Thymus (tissue), 11 donors: ENCODE results near the gene ZNF814. TPM values are rescaled to one million over a fixed set of nuclear protein-coding genes. Genes with fewer than 3 reads are reported as not detected.
"Not testable (repeated sequence)": the region's sequence is repeated elsewhere in the genome, so short reads cannot be mapped to it uniquely, and the experiment has no call there.

ENCODE experiments used
- DNase-seq, 9 donors: peaks; one replicate each; pipeline ENCODE4 v3.0.0-alpha.2; 2013; ENCODE audit warnings: low spot score in 9 of 9, low read depth in 6 of 9, missing footprints in 1 of 9
- H3K27ac ChIP-seq, 2 donors: one replicate each; pipeline ENCODE4 v1.5.1; 2013; ENCODE audit warnings: control low read depth in 1 of 2, low read depth in 1 of 2, low read length in 1 of 2, mild to moderate bottlenecking in 1 of 2, moderate library complexity in 1 of 2
- H3K27me3 ChIP-seq, 2 donors: one replicate each; pipeline ENCODE4 v1.5.1; 2013; ENCODE audit warnings: low read length in 1 of 2; ENCODE audit not compliant: control insufficient read depth in 2 of 2, insufficient read depth in 1 of 2
- H3K36me3 ChIP-seq, 2 donors: one replicate each; pipeline ENCODE4 v1.5.1; 2013; ENCODE audit warnings: low read length in 1 of 2, mild to moderate bottlenecking in 1 of 2, moderate library complexity in 1 of 2; ENCODE audit not compliant: control insufficient read depth in 2 of 2, insufficient read depth in 2 of 2
- H3K4me1 ChIP-seq, 2 donors: one replicate each; pipeline ENCODE4 v1.5.1; 2013; ENCODE audit warnings: low read length in 2 of 2; ENCODE audit not compliant: control insufficient read depth in 2 of 2, insufficient read depth in 2 of 2
- H3K4me3 ChIP-seq, 2 donors: one replicate each; pipeline ENCODE4 v1.5.1; 2013; ENCODE audit warnings: low read length in 2 of 2, control low read depth in 1 of 2, mild to moderate bottlenecking in 1 of 2
- H3K9me3 ChIP-seq, 2 donors: one replicate each; pipeline ENCODE4 v1.5.1; 2013; ENCODE audit warnings: low read length in 1 of 2, mild to moderate bottlenecking in 1 of 2; ENCODE audit not compliant: control insufficient read depth in 2 of 2, insufficient read depth in 1 of 2
- WGBS: extraction: QIAGEN DNeasy Blood & Tissue Kit; methylation state at CpG from one replicate; pipeline ENCODE4 v1.1.7; 2013; 5-methylcytosine and 5-hydroxymethylcytosine counted together
- polyA plus RNA-seq: library from polyadenylated mRNA; stranded (reverse); fragments of 200-250 nt; gene quantifications from one replicate; pipeline ENCODE4 v1.2.3, GENCODE V29; 2013
- total RNA-seq: library from RNA; stranded (reverse); fragments of 120-200 nt; gene quantifications from one replicate; pipeline ENCODE4 v1.2.4, GENCODE V29; 2013
- donor health status: healthy.

Gene ZNF814
- total and polyA plus RNA-seq, 2 donors, result 16.7 to 19.5 TPM

DNA sequence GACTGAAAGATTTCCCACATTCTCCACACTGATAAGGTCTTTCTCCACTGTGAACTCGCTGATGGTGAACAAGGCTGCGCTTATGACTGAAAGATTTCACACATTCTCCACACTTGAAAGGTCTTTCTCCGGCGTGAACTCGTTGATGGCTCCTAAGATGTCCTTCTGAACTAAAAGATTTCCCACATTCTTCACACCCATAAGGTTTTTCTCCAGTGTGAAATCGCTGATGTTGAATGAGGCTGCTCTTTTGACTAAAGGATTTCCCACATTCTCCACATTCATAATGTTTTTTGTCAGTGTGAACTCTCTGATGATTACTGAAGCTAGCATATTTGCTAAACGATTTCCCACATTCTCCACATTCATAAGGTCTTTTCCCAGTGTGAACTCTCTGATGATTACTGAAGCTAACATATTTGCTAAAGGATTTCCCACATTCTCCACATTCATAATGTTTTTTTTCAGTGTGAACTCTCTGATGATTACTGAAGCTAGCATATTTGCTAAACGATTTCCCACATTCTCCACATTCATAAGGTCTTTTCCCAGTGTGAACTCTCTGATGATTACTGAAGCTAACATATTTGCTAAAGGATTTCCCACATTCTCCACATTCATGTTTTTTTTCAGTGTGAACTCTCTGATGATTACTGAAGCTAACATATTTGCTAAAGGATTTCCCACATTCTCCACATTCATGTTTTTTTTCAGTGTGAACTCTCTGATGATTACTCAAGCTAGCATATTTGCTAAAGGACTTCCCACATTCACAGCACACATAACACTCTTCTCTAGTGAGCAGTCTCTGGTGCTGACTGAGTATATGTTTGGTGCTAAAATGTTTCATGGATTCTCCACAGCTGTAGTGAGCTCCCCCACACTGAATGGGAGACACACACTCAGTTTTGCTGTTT lies 14.7 kb downstream of the ZNF814 start:
- Histone ChIP-seq H3K9me3 (peaks cover 9 to 25% of the 10 kb centered on the region in 2 donors), H3K36me3 (peaks cover 30% of the 10 kb centered on the region in 2 donors)
- not testable (repeated sequence) for H3K27ac ChIP-seq, H3K27me3 ChIP-seq, H3K4me3 ChIP-seq, DNase-seq, H3K4me1 ChIP-seq
- 97% methylated on average over 8 of the region's 8 CpGs for WGBS

DNA sequence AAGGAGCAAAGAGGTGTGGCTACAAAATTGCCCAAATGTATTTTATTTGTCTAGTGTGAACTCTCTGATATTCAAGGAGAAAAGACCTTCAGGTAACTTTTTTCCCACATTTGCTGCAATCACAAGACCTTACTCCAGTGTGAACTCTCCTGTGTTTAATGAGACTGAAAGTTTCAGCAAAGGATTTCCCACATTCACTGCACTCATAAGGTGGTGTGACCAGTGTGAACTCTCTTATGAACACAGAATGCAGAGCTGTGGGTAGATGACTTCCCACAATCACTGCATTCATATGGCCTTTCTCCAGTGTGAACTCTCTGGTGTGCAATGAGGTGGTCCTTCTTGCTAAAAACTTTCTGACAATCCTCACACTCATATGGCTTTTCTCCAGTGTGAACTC lies 16.4 kb downstream of the ZNF814 start:
- H3K27ac ChIP-seq, result no peak overlapping the region
- no peaks in the 10 kb centered on the region for H3K4me1 ChIP-seq
- H3K36me3 ChIP-seq, result peaks cover 36 to 39% of the 10 kb centered on the region in 2 donors
- H3K9me3 ChIP-seq, result peaks cover 13 to 34% of the 10 kb centered on the region in 2 donors
- no peak overlapping the region for H3K4me3 ChIP-seq
- H3K27me3 ChIP-seq, result no peaks in the 10 kb centered on the region
- no peak for DNase-seq

DNA sequence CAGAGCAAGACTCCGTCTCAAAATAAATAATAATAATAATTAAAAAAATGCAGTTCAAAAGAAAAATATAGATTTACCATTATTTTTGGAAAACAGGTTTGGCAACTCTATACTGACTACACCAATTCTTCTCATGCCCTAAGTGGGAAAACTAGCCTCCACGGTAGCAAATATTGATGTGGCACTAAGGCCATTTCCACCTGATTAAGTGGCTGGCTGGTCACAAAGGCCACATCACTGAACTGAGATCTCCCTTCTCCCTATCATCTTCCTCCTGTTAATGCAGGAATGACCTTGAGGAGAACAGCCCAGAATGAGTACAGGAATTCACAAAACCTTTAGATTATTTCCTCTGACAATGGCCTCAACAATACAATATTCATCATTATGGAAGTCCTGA lies 18.6 kb downstream of the ZNF814 start:
- peaks cover 13 to 29% of the 10 kb centered on the region in 2 donors for H3K9me3 ChIP-seq
- no peak overlapping the region for H3K4me3 ChIP-seq
- no peaks in the 10 kb centered on the region for H3K4me1 ChIP-seq
- WGBS, result 100% methylated on average over 2 of the region's 2 CpGs
- no peaks in the 10 kb centered on the region for H3K27me3 ChIP-seq
- H3K27ac ChIP-seq, result no peak overlapping the region
- peaks cover 37 to 43% of the 10 kb centered on the region in 2 donors for H3K36me3 ChIP-seq
- no peak for DNase-seq

DNA sequence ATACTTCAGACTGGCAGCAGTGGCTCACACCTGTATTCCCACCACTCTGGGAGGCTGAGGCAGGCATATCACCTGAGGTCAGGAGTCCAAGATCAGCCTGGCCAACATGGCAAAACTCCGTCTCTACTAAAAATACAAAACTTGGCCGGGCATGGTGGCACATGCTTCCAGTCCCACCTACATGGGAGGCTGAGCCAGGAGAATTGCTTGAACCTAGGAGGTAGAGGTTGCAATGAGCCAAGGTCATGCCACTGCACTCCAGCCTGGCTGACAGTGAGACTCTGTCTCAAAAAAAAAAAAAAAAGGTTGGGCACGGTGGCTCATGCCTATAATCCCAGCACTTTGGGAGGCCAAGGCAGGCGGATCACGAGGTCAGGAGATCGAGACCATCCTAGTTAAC lies 19.2 kb downstream of the ZNF814 start:
- DNase-seq, H3K4me1 ChIP-seq, H3K4me3 ChIP-seq, H3K27ac ChIP-seq, H3K27me3 ChIP-seq: not testable (repeated sequence)
- Histone ChIP-seq H3K9me3 (peaks cover 13 to 29% of the 10 kb centered on the region in 2 donors), H3K36me3 (peaks cover 36 to 43% of the 10 kb centered on the region in 2 donors)
- WGBS, result 92% methylated on average over 6 of the region's 6 CpGs

DNA sequence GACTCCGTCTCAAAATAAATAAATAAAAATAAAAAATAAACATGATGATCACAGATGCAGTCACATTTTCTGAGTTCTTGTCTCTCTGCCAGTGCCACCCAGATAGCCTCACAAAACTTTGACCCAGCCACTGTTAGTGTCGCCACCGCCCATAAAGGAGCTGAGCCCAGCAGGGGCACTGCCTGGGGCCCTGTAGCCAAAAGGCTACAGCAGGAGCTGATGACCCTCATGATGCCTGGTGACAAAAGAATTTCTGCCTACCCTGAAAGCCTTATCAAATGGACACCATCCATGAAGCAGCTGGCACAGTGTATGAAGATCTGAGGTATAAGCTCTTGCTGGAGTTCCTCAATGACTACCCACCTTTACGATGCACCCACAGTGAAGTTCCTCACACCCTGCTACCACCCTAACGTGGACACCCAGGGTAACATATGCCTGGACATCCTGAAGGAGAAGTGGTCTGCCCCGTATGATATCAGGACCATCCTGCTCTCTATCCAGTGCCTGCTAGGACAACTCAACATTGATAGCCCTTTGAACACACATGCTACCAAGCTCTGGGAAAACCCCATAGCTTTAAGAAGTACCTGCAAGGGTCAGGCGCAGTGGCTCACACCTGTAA lies 20.9 kb downstream of the ZNF814 start:
- 98% methylated on average over 7 of the region's 7 CpGs for WGBS

DNA sequence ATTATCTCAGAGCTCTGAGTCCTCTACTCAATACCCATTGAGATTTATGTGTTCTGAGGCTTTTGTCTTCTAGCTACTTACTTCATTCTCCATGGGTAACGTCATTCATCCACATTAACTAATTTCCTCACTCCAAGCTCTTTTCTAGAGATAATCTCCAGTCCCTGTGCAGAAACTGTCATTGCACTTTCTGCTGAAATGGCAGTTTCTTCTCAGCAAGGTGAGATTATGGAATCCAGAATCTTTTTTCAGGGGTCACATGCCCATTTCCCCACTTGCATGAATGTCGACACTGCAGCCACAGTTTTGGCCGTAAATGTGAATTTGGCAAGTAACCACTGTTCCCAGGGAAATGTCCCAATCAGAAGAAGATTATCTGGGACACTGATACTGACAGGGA lies 26.5 kb downstream of the ZNF814 start:
- not testable (repeated sequence) for H3K4me3 ChIP-seq, H3K27me3 ChIP-seq, DNase-seq, H3K9me3 ChIP-seq, H3K4me1 ChIP-seq, H3K27ac ChIP-seq
- H3K36me3 ChIP-seq, result peaks cover 59 to 60% of the 10 kb centered on the region in 2 donors
- WGBS, result 95% methylated on average over 3 of the region's 3 CpGs

More for the DNA sequence above, 20.9 kb downstream of the ZNF814 start:
- peaks cover 3 to 23% of the 10 kb centered on the region in 2 donors for H3K9me3 ChIP-seq
- peaks cover 28 to 43% of the 10 kb centered on the region in 2 donors for H3K36me3 ChIP-seq
- H3K27me3 ChIP-seq, result no peaks in the 10 kb centered on the region
- no peak for DNase-seq
- H3K4me1 ChIP-seq, result no peaks in the 10 kb centered on the region
- H3K4me3 ChIP-seq, result no peak overlapping the region
- no peak overlapping the region for H3K27ac ChIP-seq

DNA sequence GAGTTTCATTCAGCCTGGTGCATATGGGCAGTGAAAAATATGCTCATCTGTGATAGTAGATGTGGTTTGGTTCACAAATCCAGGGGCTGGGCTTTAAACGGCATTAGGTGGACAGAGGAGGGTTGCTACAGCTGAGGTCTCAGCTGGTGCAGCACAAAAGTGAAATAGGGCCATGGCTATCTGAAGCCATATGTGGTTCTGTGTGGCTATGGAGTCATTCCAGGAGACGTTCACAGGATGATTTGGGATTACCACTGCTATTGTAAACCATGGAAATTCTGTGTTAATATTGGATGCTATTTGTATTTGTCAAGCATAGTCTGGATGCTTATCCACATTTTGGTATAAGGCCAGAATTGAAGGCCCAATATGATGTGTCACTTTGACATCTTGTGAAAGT lies 34.7 kb downstream of the ZNF814 start:
- peaks cover 5 to 24% of the 10 kb centered on the region in 2 donors for H3K36me3 ChIP-seq
- H3K9me3 ChIP-seq, H3K27me3 ChIP-seq, H3K4me3 ChIP-seq, H3K27ac ChIP-seq, DNase-seq: not testable (repeated sequence)
- peaks cover 8 to 14% of the 10 kb centered on the region in 2 donors for H3K4me1 ChIP-seq
- WGBS, result 96% methylated on average over 2 of the region's 2 CpGs

DNA sequence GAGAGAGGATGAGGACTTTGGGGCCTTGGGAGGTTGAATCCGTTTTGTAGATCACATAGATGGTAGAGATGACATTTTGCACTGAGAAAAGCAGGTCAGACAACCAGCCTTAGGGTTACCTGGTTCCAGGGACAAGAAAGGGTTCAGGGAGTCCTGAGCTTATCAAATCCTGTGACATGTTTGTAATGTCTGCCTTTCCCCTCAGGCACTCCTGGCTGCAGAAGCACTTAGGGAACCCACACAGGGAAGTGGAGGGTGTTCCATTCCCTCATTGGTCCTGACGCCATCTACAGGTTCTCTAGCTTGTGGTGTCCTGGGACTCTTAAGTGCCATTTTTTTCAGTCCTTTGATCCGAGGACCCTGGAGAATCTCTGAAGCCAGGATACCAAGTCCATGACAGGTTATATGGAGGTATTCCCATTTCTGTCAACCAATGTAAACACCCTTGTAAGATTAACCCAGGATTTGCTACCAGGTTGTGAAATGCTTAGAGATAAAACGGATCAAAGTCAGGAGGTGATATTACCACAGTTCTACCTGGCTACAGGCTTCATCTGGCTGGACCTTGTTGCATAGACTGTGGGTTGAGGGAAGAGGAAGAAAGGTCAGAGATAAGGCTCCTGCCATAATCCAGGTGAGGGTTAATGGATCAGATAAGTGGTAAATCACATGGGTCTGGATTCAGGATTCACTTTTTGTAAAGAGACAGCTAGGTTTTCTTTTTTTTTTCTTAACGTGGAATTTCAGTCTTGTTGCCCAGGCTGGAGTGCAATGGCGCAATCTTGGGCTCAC lies 36.8 kb downstream of the ZNF814 start:
- peaks cover 0 to 12% of the 10 kb centered on the region in 2 donors for H3K36me3 ChIP-seq

More for the DNA sequence above, 36.8 kb downstream of the ZNF814 start:
- H3K9me3 ChIP-seq, H3K27me3 ChIP-seq, DNase-seq, H3K27ac ChIP-seq, H3K4me3 ChIP-seq: not testable (repeated sequence)
- H3K4me1 ChIP-seq, result peaks cover 8 to 14% of the 10 kb centered on the region in 2 donors
- WGBS, result 97% methylated on average over 5 of the region's 6 CpGs
